ENCODE data around the gene KLHL7.
A peak's percentile ranks its signal among the peaks of the same experiment; 100 is the strongest.

The KLHL7 gene

GRCh38 chr7:23105644-23106056 is at the start of gene KLHL7:
TSS of gene KLHL7 (plus strand) at chr7:23105785. CDS start at chr7:23106027, 242 bp downstream.
- DNase-seq, result peak; percentile 86 to 93 (median 90)

GRCh38 chr7:23058408-23059096 is 47.0 kb upstream of the KLHL7 start:
- no peak for DNase-seq

GRCh38 chr7:23061327-23061726 is 44.3 kb upstream of the KLHL7 start:
- DNase-seq, result no peak

- no peak for DNase-seq
Measured at GRCh38 chr7:23062452-23062851, 43.1 kb upstream of the KLHL7 start.

- no peak for DNase-seq
Measured at GRCh38 chr7:23065974-23066373, 39.6 kb upstream of the KLHL7 start.

- no peak for DNase-seq
Measured at GRCh38 chr7:23067271-23067670, 38.3 kb upstream of the KLHL7 start.

GRCh38 chr7:23072048-23072447 is 33.5 kb upstream of the KLHL7 start:
- DNase-seq, result no peak

- no peak for DNase-seq
Measured at GRCh38 chr7:23072922-23073321, 32.7 kb upstream of the KLHL7 start.

GRCh38 chr7:23074443-23075261 is 30.9 kb upstream of the KLHL7 start:
- DNase-seq, result no peak

GRCh38 chr7:23075571-23075970 is 30.0 kb upstream of the KLHL7 start:
- DNase-seq, result no peak

GRCh38 chr7:23076772-23077171 is 28.8 kb upstream of the KLHL7 start:
- DNase-seq, result no peak

GRCh38 chr7:23093111-23093510 is 12.5 kb upstream of the KLHL7 start:
- no peak for DNase-seq

- no peak for DNase-seq
Measured at GRCh38 chr7:23093546-23093945, 12.0 kb upstream of the KLHL7 start.

GRCh38 chr7:23096518-23097290 is 8.9 kb upstream of the KLHL7 start:
- no peak for DNase-seq

GRCh38 chr7:23098029-23098428 is 7.6 kb upstream of the KLHL7 start:
- no peak for DNase-seq

- DNase-seq, result no peak
Measured at GRCh38 chr7:23098460-23098859, 7.1 kb upstream of the KLHL7 start.

GRCh38 chr7:23100697-23101096 is 4.9 kb upstream of the KLHL7 start:
- DNase-seq, result no peak

- no peak for DNase-seq
Measured at GRCh38 chr7:23105086-23105643, 420 bp upstream of the KLHL7 start.

GRCh38 chr7:23106057-23106822 is 655 bp downstream of the KLHL7 start:
- peak; percentile 11 to 24 (median 18) for DNase-seq

- no peak for DNase-seq
Measured at GRCh38 chr7:23106823-23107663, 1.5 kb downstream of the KLHL7 start.

- no peak for DNase-seq
Measured at GRCh38 chr7:23107781-23108180, 2.2 kb downstream of the KLHL7 start.
